IMR-90 (cell line): Measurements from ENCODE around the gene GYPB.
"Not testable (repeated sequence)": the region's sequence is repeated elsewhere in the genome, so short reads cannot be mapped to it uniquely, and the experiment has no call there.

Source experiments
- RAD21 ChIP-seq: IDR thresholded peaks from 2 replicates; pipeline ENCODE4 v1.6.1; 2012; ENCODE audit warnings: low read length, improper control_type of control experiment
- RFX5 ChIP-seq: IDR thresholded peaks from 2 replicates; pipeline ENCODE4 v1.8.0; 2012; ENCODE audit warnings: low read depth, mild to moderate bottlenecking, low read length, moderate library complexity
- TF ChIP-seq, protein P1 (sequence below): conservative IDR thresholded peaks from 2 replicates; pipeline ENCODE4 v1.5.1; 2012; ENCODE audit warnings: mild to moderate bottlenecking, low read depth, low read length, improper control_type of control experiment
- TF ChIP-seq, protein P2 (sequence below): fragments of 150-350 bp; IDR thresholded peaks from 2 replicates; pipeline ENCODE4 v1.6.1; 2017; ENCODE audit warnings: mild to moderate bottlenecking, antibody characterized with exemption, low read length, low read depth

DNA sequence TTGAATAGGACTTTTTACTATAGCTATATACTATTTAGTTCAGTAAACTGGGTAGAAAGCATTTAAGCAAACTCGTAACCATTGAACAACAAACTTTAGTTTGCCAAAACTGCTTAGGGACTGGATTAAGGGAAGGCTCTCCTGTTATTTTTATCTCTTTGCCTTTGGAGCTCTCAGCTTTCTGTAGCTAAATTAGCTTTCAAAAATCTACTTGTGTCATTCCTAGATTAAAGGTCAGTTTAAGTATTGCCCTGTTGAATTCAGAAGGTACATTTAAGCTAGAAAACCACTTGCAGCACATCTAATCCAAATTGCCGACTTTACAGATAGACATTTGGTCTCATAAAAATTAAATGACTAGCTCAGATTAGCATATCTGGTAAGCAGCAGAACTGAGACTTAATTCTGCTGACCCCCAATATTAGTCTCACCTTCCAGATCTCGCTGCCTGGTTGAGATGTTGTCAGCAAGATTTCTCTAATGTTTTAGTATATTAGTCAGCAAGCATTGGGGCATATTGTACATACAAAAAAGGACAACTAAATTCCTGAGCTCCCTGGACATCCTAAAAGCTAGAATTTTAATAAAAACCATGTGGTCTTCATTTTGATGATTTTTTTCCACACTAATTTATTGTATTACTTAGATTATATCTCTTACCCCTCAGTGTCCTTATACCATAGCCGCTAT is 14.2 kb downstream of the GYPB start:
- TF ChIP-seq, protein P1, sequence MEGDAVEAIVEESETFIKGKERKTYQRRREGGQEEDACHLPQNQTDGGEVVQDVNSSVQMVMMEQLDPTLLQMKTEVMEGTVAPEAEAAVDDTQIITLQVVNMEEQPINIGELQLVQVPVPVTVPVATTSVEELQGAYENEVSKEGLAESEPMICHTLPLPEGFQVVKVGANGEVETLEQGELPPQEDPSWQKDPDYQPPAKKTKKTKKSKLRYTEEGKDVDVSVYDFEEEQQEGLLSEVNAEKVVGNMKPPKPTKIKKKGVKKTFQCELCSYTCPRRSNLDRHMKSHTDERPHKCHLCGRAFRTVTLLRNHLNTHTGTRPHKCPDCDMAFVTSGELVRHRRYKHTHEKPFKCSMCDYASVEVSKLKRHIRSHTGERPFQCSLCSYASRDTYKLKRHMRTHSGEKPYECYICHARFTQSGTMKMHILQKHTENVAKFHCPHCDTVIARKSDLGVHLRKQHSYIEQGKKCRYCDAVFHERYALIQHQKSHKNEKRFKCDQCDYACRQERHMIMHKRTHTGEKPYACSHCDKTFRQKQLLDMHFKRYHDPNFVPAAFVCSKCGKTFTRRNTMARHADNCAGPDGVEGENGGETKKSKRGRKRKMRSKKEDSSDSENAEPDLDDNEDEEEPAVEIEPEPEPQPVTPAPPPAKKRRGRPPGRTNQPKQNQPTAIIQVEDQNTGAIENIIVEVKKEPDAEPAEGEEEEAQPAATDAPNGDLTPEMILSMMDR = not testable (repeated sequence)
- TF ChIP-seq RFX5, RAD21: not testable (repeated sequence)
- TF ChIP-seq, protein P2, sequence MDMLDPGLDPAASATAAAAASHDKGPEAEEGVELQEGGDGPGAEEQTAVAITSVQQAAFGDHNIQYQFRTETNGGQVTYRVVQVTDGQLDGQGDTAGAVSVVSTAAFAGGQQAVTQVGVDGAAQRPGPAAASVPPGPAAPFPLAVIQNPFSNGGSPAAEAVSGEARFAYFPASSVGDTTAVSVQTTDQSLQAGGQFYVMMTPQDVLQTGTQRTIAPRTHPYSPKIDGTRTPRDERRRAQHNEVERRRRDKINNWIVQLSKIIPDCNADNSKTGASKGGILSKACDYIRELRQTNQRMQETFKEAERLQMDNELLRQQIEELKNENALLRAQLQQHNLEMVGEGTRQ = not testable (repeated sequence)
